ENCODE results near the gene CENPP.

The CENPP gene

DNA sequence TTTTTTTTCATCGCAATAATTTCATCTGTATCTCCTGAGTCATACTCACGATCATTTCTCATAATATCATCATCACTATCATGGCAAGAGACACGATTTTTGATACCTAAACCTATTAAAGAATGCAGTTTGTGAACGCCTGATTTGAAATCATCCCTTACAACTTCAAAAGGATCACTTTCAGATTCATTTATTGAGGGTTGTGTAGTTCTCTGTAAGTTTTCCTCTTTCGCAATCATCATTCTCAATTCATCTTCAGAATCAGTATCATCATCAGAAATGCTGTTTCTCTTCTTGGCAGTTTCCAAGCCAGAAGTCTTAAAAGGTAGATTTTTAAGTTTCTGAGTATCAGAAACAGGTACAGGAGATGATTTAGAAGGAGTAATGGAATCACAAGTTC, 10.3 kb upstream of the CENPP start:
- TF ChIP-seq, protein P1, sequence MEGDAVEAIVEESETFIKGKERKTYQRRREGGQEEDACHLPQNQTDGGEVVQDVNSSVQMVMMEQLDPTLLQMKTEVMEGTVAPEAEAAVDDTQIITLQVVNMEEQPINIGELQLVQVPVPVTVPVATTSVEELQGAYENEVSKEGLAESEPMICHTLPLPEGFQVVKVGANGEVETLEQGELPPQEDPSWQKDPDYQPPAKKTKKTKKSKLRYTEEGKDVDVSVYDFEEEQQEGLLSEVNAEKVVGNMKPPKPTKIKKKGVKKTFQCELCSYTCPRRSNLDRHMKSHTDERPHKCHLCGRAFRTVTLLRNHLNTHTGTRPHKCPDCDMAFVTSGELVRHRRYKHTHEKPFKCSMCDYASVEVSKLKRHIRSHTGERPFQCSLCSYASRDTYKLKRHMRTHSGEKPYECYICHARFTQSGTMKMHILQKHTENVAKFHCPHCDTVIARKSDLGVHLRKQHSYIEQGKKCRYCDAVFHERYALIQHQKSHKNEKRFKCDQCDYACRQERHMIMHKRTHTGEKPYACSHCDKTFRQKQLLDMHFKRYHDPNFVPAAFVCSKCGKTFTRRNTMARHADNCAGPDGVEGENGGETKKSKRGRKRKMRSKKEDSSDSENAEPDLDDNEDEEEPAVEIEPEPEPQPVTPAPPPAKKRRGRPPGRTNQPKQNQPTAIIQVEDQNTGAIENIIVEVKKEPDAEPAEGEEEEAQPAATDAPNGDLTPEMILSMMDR (conservative IDR thresholded peaks at IDR 0.05), result no peak
- no peak overlapping the region for H3K27ac ChIP-seq

DNA sequence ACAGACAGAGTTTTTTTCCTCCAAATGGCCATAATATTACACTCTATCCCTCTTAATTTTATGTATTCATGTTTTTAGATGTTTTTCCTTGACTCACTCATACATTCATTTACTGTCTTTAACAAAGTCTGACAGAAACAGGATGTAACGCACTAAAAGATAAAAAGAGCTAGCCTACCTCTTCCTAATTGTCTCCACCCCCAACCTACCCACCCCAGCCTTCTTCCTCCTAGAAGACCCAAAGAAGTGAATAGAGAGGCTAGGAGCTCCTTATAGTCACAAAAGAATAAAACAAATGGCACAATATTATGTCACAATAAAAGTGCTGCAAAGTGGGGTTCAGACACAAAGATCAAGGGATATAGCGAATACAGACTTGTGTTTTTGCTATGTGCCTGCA, 1.3 kb upstream of the CENPP start:
- TF ChIP-seq, protein P1 (conservative IDR thresholded peaks at IDR 0.05), result no peak
- peak overlapping the region; percentile 96 for H3K27ac ChIP-seq

DNA sequence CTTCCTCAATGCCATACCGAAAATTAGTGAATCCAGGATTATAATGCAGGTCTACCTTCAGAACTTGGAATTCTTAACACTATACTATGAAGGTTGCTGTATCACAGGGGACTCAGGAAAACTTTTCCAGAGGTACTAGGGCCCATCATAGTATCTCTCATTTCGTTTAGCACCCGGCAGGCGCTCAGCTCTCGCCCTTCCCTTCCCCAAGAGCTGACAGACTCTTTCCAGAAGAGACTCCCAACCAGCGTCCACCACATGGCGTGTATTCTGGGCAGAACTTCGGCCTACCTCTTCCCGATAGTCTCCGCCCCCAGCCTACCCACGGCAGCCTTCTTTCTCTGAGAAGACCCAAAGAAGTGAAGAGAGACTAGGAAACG, 874 bp upstream of the CENPP start:
- H3K27ac ChIP-seq, result peak overlapping the region; percentile 96
- TF ChIP-seq, protein P1 (conservative IDR thresholded peaks at IDR 0.05), result no peak

DNA sequence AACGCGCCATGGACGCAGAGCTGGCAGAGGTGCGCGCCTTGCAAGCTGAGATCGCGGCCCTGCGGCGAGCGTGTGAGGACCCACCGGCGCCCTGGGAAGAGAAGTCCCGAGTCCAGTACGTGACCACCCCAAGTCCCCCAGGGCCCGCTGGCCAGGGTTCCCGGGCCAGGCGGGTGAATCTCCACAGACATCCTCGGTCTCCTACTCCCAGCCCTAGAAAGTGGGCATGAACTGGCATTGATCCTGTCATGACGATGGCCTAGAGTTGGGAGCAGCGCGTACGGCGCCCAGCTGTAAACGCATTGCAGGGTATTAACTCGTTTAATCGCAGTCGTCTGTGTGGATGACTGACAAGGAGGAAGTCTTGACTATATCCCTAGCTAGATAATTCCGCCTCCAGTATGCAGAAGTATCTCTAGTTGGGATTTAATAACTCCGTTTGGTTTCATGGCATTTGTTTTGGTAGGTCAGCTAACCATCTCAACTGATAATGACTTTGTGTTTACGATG, 293 bp downstream of the CENPP start:
- H3K27ac ChIP-seq, result peak overlapping the region; percentile 96
- TF ChIP-seq, protein P1 (conservative IDR thresholded peaks at IDR 0.05), result no peak

DNA sequence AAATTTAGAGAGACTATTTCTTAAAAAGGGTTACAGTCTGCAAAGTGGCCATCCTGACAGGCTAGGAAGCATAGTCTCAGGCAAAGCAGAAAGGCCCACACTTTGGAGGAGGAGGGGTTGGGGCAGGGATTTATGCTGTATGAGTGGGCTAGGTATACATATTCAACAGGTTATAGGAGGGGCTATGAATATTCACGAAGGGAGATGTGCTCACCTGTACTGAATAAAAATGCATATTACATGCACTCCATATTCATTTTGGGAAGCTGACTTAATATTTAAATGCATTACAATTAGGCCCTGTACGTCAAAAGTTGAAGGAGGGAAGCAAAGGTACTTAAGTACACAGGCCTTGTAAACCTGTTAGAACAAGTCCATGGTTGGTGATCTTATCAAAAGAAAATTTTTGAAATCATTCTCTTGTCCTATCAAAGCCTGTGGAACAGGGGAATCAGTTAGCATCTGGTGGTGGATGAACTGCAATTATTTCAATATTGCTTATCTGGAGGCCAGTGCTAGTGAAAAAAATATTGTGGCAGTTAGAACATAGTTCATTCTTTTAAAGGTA, 1.6 kb downstream of the CENPP start:
- TF ChIP-seq, protein P1 (conservative IDR thresholded peaks at IDR 0.05), result no peak
- H3K27ac ChIP-seq, result peak overlapping the region; percentile 96

DNA sequence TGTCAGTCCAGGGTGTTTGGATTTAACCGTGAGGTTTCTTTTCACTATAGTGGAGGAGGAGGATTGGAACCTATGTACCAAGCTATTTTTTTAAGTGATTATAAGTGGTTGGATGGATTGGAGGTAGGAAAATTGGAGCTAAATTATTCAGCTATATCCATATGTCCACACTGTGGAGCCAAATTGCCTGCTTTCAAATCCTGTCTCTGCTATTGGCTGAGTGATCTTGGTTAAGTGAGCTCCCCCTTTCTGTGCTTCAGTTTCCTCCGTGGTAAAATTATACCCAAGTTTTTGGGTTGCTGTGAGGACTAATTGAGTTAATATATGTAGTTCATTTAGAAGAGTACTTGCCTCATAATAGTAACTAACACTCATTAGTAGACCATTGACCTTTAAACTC, 2.5 kb downstream of the CENPP start:
- TF ChIP-seq, protein P1 (conservative IDR thresholded peaks at IDR 0.05), result peak; percentile 29
- H3K27ac ChIP-seq, result peak overlapping the region; percentile 96

DNA sequence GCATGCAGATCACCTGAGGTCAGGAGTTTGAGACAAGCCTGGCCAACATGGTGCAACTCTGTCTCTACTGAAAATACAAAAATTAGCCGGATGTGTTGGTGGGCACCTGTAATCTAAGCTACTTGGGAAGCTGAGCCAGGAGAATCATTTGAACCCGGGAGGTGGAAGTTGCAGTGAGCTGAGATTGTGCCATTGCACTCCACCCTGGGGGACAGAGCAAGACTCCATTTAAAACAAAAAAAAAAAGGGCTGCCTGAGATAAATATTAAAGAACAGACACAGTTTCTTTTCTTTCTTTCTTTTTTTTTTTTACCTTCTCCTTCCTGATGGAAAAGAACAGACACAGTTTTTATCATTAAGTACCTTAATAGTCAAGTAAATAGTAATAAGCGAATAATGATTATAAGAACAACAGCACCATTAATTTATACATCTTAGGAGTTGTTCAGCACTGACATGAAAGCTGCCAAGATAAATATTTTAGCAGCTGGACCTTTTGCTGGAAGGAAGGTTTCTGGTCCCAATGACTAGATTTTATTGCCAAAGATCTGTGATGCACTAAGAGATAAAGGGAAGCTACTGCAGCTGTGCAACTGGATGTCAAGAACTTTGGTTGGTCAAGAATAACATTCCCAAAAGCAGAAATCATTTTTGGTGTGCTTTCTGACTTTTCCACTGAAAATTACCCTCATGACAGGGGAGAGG, 7.0 kb downstream of the CENPP start:
- TF ChIP-seq, protein P1 (conservative IDR thresholded peaks at IDR 0.05), result no peak
- peak overlapping the region; percentile 77 for H3K27ac ChIP-seq

Measured in VCaP (cell line).